ENCODE measurements around the gene CX3CL1. TPM values are rescaled to one million over a fixed set of nuclear protein-coding genes. Genes with fewer than 3 reads are reported as not detected.
A peak's percentile ranks its signal among the peaks of the same experiment; 100 is the strongest.

The CX3CL1 gene
- total RNA-seq, 4 donors from 2014 or later, result 5.8 to 31.9 (median 18.3) TPM

DNA sequence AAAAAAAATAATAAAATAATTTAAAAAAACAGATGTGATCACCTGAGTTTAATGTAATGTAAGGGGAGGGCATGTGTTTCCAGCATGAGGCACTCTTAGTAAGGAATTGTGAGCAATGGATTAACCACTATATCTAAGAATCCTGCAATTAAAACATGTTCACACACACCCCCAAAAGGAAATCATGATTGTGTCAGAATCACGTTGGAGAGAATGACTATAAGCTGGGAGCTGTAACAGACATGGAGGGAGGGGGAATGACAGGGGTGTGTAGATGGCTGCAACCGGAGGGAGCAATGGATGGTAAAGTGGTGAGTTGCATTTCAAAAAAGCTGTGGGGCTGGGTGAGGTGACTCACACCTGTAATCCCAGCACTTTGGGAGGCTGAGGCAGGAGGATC lies 27.3 kb upstream of the CX3CL1 start:
- no peak for DNase-seq (ENCODE audit: low spot score in 2 of 2)
- intact Hi-C loops (cut with DNase I; ENCODE audit: low total_unique reads), result no loop called here
- TF ChIP-seq, protein P1, sequence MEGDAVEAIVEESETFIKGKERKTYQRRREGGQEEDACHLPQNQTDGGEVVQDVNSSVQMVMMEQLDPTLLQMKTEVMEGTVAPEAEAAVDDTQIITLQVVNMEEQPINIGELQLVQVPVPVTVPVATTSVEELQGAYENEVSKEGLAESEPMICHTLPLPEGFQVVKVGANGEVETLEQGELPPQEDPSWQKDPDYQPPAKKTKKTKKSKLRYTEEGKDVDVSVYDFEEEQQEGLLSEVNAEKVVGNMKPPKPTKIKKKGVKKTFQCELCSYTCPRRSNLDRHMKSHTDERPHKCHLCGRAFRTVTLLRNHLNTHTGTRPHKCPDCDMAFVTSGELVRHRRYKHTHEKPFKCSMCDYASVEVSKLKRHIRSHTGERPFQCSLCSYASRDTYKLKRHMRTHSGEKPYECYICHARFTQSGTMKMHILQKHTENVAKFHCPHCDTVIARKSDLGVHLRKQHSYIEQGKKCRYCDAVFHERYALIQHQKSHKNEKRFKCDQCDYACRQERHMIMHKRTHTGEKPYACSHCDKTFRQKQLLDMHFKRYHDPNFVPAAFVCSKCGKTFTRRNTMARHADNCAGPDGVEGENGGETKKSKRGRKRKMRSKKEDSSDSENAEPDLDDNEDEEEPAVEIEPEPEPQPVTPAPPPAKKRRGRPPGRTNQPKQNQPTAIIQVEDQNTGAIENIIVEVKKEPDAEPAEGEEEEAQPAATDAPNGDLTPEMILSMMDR (IDR thresholded peaks at IDR 0.05), result no peak
- no peak for TF ChIP-seq POLR2A (IDR thresholded peaks at IDR 0.05)
- 58 to 64% methylated on average over 2 of the region's 2 CpGs for whole genome bisulfite sequencing, 2 donors
- H3K4me3 ChIP-seq (ENCODE audit: low read depth, poor library complexity, severe bottlenecking), result no peak overlapping the region

DNA sequence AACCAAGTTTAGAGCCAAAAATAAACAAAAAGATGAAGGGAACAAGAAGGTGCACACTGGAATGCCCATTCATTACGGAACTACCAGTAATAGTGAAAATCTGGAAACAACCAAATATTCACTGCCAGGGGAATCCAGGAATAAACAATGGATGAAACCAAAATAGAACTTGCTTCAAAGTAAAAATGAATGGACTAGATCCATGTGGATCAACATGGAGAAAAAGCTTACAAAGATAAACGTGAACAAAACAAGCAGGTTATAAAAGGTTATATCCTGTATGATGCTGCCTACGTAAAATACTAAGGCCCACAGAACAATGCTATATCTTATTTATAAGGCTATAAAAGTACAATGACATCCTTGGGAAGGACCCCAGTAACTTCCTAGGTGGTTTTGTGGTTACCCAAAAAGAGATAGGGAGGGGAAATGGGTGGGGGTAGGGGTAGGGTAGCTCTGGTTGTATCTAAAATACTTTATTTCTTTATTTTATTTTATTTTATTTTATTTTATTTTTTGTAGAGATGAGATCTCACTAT lies 26.6 kb upstream of the CX3CL1 start:
- TF ChIP-seq, protein P1 (IDR thresholded peaks at IDR 0.05), result no peak
- TF ChIP-seq POLR2A (IDR thresholded peaks at IDR 0.05), result no peak
- no peak for DNase-seq (ENCODE audit: low spot score in 2 of 2)
- intact Hi-C loops (cut with DNase I; ENCODE audit: low total_unique reads), result no loop called here
- no peak overlapping the region for H3K4me3 ChIP-seq (ENCODE audit: low read depth, poor library complexity, severe bottlenecking)
- WGBS, 2 donors, result 62 to 68% methylated on average over 3 of the region's 3 CpGs

DNA sequence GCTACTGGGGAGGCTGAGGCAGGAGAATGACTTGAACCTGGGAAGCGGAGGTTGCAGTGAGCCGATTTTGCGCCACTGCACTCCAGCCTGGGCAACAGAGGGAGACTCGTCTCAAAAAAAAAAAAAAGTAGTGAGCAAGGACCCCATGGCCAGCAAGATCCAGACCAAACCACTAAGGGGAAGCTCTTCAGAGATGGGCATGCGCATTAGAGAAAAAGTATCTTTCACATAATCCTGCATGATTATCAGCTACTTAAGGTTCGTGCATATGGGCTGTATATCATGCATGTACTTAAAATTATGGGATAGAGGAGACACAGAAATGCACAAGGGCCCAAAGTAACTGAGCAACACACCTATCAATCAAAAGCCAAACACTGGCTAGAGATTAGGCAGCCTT lies 24.4 kb upstream of the CX3CL1 start:
- 80 to 92% methylated on average over 6 of the region's 6 CpGs for WGBS, 2 donors
- intact Hi-C loops (cut with DNase I; ENCODE audit: low total_unique reads), result no loop called here
- no peak for DNase-seq (ENCODE audit: low spot score in 2 of 2)
- TF ChIP-seq, protein P1 (IDR thresholded peaks at IDR 0.05), result no peak
- no peak for TF ChIP-seq POLR2A (IDR thresholded peaks at IDR 0.05)
- H3K4me3 ChIP-seq (ENCODE audit: low read depth, poor library complexity, severe bottlenecking), result no peak overlapping the region

DNA sequence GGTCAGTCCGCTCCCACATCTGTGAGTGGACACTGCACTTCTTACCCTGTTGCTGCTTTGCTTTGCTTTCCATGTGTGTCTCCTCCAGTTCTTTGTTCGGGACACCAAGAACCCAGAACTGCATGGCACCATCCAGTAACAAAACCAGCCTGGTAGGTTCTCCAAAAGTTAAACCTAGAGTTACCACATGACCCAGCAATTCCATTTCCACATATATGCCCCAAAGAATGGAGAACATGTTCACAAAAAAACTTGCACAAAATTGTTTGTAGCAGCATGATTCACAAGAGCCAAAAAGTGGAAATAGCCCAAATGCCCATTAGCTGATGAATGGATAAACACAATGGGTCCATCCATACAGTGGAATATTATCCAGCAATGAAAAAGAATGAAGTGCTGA lies 24.0 kb upstream of the CX3CL1 start:
- DNase-seq (ENCODE audit: low spot score in 2 of 2), result no peak
- intact Hi-C loops (cut with DNase I; ENCODE audit: low total_unique reads), result no loop called here
- H3K4me3 ChIP-seq (ENCODE audit: low read depth, poor library complexity, severe bottlenecking), result no peak overlapping the region
- TF ChIP-seq, protein P1 (IDR thresholded peaks at IDR 0.05), result no peak
- 88 to 93% methylated on average over 2 of the region's 2 CpGs for WGBS, 2 donors

DNA sequence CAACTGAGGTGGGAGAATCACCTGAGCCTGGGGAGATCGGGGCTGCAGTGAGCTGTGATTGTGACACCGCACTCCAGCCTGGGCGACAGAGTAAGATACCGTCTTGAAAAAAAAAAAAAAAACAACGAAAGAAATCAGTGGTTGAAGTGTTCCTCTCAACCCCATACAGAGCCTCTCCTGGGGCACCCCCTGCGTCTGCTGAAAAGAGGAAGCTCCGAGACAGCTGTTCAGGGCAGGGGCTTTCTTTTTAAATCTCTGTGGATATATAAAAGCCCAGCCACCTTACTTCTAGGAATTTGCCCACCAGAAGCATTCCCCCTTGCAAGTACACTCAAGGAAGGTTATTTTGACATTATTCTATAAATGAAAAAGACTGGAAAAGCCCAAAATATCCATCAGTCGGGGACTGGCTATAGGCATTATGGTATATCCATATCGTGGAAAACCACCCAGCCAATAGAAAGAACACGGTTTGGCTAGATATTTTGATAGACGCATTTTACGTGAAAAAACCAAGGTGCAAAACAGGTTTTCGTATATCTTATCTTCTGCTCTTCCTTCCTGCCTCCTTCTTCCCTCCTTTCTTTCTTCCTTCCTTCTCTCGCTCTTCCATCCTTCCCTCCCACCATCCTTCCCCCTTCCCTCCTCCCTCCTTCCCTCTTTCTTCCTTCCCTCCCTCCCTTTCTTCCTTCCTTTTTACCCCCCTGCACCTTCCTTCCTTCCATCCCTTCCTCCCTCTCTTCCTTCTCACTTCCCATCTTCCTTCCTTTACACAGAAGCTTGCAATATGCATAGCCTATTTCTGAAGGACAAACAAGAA lies 22.9 kb upstream of the CX3CL1 start:
- intact Hi-C loops (cut with DNase I; ENCODE audit: low total_unique reads), result no loop called here
- WGBS, 2 donors, result 51 to 54% methylated on average over 14 of the region's 14 CpGs
- TF ChIP-seq POLR2A (IDR thresholded peaks at IDR 0.05), result no peak
- TF ChIP-seq, protein P1 (IDR thresholded peaks at IDR 0.05), result no peak
- no peak overlapping the region for H3K4me3 ChIP-seq (ENCODE audit: low read depth, poor library complexity, severe bottlenecking)
- peak in 1 of 2 donors; percentile 34 for DNase-seq (ENCODE audit: low spot score in 2 of 2)

Measured in lower leg skin (tissue), 4 donors.